NCI-H1436 treated with DMSO at 0.1 percent for 48 hours (cell line): ENCODE measurements around the gene BHLHE23.

ENCODE experiments used
- DNase-seq: peaks from one replicate; lab custom pipeline; 2025; lab: John Stamatoyannopoulos, UW

Gene BHLHE23

DNA sequence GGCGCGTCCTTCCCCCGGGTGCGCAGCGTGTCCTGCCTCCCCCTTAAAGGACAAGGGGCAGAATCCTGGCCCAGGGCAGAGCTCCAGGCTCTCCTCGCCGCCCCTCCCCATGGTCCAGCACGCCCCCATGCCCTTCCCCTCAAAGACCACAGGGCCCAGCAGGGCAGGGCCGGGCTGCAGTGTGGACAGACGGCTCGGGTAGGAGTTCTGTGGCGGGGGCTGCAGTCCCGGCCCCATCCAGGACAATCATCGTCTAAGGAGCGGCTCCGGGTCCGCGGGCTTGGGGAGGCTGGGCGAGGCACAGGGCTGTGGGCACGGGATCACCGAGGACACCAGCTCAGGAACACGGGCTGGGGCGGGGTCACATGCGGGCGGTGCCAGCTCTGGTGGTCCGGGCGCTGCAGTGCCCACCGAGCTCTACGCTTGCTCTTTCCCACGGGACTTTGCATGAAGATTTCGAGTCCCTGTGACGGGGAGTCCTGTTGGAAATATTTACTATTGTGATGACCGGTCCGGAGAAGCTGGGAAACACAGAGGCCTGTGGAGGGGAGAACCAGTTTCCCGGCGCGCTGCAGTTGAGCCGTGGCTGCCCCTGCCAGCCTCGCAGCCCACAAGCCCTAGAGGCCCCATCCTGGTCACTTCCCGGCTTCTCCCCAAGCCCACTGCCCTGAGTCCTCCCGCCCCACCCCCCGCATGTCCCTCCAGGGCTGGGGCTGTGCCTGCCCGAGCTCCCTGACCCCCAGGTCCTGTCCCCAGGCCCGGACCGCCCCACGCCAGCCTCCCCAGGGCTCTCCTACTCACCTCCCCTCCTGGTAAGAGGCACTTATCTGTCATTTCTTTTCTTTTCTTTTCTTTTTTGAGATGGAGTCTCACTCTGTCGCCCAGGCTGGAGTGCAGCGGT is 33.7 kb downstream of the BHLHE23 start:
- no peak for DNase-seq

GRCh38 chr20:62971950-62972844 is 34.6 kb downstream of the BHLHE23 start:
- peak; percentile 46 for DNase-seq

- DNase-seq, result no peak
Observed at GRCh38 chr20:62971211-62971949, 35.4 kb downstream of the BHLHE23 start.

- DNase-seq, result no peak
Observed at GRCh38 chr20:62970307-62971210, 36.2 kb downstream of the BHLHE23 start.

DNA sequence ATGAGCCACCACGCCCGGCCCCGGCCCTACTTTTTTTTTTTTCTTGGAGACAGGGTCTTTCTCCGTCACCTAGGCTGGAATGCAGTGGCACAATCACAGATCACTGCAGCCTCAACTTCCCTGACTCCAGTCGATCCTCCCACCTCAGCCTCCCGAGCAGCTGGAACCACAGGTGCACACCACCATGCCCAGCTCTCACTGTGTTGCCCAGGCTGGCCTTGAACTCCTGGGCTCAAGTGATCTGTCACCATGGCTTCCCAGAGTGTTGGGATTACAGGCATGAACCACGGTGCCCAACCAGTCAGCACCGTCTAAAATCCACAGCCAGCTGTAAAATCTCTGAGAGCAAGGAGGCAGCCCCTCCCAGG is 36.8 kb downstream of the BHLHE23 start:
- no peak for DNase-seq

DNA sequence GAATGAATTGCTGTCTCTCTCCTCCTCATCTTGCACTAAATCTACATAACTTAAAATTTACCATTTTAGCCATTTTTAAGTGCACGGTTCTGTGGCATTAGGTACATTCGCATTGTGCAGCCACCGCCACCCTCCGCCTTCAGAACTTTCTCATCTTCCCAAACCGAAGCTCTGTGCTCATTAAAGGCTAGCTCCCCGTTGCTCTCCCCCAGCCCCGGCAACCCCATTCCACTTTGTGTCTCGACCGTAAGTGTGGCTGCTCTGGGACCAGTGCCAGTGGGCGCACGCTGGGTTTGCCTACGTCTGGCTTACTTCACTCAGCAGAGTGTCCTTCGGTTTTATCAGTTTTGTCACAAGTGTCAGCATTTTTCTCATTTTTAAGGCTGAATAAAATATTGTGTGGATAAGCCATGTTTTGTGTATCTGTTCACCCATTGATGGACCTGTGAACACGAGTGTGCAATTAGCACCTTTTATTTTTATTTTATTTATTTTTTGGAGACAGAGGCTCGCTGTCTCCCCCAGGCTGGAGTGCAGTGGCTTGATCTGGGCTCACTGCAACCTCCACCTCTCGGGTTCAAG is 37.5 kb downstream of the BHLHE23 start:
- no peak for DNase-seq

DNA sequence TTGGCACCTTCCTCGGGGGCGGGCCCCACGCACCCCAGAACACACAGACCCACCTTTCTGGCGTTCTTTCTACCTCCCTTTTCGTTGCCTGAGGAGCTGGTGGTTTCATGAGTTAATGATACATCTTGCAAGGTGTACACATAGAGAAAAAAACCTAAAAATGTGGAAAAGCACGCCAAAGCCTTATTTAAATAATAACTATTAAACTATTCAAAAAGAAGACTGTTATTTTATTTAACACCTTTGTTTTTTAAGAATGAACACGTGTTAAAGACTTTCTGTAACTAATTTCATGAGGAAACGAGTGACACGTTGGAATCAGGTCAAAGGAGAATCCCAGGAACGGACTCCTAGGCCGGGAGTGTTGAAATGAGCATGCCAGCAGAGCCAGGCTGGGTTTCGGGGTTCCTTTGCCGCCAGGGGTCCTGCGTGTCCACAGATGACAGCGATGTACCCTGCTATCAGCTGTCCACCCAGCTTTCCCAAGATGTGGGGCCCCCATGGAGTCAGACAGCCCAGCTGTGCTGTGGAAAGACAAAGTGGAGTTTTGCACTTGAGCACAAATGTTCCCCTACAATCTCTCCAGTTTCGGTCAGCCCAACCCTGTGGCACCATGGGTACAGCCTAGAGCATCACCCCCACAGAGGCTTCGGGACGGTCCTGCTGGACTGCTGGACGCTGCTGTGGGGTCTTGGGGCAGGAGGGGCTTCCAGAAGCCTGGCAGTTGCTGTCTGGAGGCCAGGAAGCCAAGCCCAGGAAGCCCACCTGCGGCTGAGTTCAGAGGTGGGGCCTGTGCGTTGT is 38.2 kb downstream of the BHLHE23 start:
- no peak for DNase-seq

- no peak for DNase-seq
Observed at GRCh38 chr20:62967628-62968351, 39.0 kb downstream of the BHLHE23 start.

GRCh38 chr20:62967149-62967501 is 39.6 kb downstream of the BHLHE23 start:
- DNase-seq, result no peak

DNA sequence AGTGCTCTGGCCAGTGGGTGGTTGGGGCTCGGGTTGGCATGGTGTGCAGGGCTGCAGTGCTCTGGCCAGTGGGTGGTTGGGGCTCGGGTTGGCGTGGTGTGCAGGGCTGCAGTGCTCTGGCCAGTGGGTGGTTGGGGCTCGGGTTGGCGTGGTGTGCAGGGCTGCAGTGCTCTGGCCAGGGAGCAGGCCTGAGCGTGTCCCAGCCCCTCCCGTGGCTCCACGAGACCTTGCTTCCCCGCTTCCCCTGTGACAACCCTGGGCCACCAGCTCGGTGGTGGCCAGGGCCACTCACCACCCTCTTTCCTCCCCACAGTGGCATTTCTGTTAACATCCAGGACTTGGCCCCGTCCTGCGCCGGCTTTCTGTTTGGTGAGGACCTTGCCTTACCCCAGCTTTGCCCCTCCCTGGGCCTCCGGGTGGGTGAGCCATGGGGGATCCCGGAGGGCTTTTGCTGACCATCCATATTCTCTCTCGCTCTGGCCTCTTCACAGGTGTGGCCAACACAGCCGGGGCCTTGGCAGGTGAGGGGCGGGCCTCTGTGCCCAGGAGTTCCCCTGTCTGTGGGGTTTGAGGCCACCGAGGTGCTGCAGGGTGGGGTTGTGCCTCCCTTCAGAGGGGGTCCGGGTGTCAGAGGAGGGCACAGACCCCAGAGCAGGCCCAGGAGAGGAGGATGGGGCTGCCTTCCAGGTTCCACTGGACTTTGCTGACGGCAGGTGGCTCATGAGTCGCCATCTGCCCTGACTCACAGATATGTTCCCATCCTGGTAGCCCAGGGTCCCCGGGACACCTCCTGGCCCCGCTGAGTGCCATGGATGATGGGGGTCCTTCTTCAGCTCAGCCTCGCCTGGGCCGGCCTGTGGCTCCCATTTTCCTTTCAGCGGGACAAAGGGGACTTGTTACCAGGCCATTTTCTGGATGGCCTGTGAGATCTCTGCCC is 40.3 kb downstream of the BHLHE23 start:
- DNase-seq, result no peak

DNA sequence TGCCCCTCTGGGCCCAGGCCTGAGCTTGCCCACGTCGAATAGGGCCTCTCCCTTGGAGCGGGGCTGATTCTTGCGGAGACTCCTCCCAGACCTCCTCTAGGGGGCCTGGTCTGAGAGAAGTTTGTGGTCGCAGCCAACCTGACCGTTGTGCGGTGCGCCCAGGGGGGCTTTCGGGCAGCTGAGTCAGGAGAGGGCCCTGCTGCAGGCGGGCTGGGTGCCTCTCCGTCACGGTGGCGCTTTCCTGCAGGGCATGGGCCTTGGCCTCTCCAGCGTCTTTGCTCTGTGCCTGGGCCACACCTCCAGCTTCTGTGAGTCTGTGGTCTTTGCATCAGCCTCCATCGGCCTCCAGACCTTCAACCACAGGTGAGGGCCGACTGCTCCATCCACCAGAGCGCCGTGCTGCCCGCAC is 41.4 kb downstream of the BHLHE23 start:
- no peak for DNase-seq

GRCh38 chr20:62964700-62965099 is 42.1 kb downstream of the BHLHE23 start:
- DNase-seq, result no peak

GRCh38 chr20:62963614-62964397 is 43.0 kb downstream of the BHLHE23 start:
- DNase-seq, result no peak

GRCh38 chr20:62962891-62963613 is 43.7 kb downstream of the BHLHE23 start:
- DNase-seq, result no peak

DNA sequence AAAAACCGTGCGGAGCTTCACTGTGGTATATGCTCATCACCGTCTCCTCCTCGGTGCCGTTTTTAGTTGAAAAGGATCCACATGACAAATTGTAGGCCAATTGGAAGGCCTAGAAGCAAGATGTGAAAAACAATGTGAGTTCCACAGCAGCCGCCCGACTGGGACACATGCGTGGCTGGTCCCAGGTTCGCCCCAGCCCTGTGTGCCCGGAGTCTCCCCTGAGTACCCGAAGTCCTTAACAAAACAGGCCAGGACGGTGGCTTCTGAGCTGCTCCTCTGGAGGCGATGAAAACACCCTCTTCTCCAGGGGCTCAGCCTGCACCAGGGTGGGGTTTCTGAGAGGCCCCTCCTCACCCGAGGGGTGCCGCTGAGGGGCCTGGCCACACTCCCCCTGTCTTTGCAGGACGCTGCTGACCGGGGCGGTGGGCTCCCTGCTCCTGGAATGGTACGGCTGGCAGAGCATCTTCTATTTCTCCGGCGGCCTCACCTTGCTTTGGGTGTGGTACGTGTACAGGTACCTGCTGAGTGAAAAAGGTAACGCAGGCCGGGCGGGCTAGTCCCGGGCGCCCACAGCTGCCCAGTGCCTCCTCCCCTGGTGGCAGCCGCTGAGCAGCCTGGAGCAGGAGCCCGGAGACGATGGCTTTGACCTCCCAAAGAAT is 44.4 kb downstream of the BHLHE23 start:
- no peak for DNase-seq

DNA sequence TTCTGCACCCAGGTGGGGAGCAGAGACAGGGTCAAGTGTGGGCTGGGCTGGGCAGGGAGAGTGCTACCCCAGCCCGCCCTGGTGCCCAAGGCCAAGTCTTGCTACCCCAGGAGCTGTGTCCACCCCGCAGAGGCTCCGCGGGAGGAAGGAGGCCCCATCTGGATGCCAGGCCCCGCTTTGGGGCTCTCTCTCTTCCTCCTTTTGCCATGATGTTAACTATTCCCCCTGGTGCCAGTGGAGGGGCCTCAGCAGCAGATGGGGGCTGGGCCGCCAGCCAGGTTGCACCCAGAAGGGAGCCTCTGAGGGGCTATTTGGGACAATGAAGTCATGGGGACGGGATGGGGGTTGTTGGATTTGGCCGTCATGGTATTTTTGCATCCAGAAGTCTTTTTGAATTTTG is 45.0 kb downstream of the BHLHE23 start:
- DNase-seq, result no peak
